ENCODE measurements around the gene TAF11L5. TPM values are rescaled to one million over a fixed set of nuclear protein-coding genes. Genes with fewer than 3 reads are reported as not detected.
"Not testable (repeated sequence)": the region's sequence is repeated elsewhere in the genome, so short reads cannot be mapped to it uniquely, and the experiment has no call there.

TAF11L5 gene
- total RNA-seq, result not detected
- not detected for polyA plus RNA-seq

- DNase-seq (ENCODE audit: extremely low spot score); H3K27ac ChIP-seq (ENCODE audit: low read depth); H3K4me3 ChIP-seq (ENCODE audit: low read depth, low read length); H3K4me1 ChIP-seq (ENCODE audit: insufficient read depth); H3K36me3 ChIP-seq (ENCODE audit: insufficient read depth): not testable (repeated sequence)
- WGBS, result no CpG with 5 or more reads among the region's 15 CpGs
These were observed at the start of gene TAF11L5 for GRCh38 chr5:17524935-17525334. Gene TAF11L5 (plus strand): TSS chr5:17525235.

GRCh38 chr5:17477043-17477442 lies 48.0 kb upstream of the TAF11L5 start:
- 81% methylated on average over 3 of the region's 3 CpGs for WGBS
- Histone ChIP-seq H3K36me3 (ENCODE audit: insufficient read depth) (no peaks in the 10 kb centered on the region), H3K4me3 (ENCODE audit: low read depth, low read length) (no peak overlapping the region), H3K27ac (ENCODE audit: low read depth) (no peak overlapping the region), H3K4me1 (ENCODE audit: insufficient read depth) (no peaks in the 10 kb centered on the region)
- DNase-seq (ENCODE audit: extremely low spot score), result no peak

- DNase-seq (ENCODE audit: extremely low spot score), result no peak
- Histone ChIP-seq H3K36me3 (ENCODE audit: insufficient read depth) (no peaks in the 10 kb centered on the region), H3K27ac (ENCODE audit: low read depth) (no peak overlapping the region), H3K4me1 (ENCODE audit: insufficient read depth) (no peaks in the 10 kb centered on the region), H3K4me3 (ENCODE audit: low read depth, low read length) (no peak overlapping the region)
- WGBS, result 79% methylated on average over 7 of the region's 7 CpGs
These were observed 47.3 kb upstream of the TAF11L5 start for GRCh38 chr5:17477573-17478265.

GRCh38 chr5:17481378-17481777 lies 43.7 kb upstream of the TAF11L5 start:
- no peaks in the 10 kb centered on the region for H3K4me1 ChIP-seq (ENCODE audit: insufficient read depth)
- 82% methylated on average over 4 of the region's 4 CpGs for WGBS
- H3K27ac ChIP-seq (ENCODE audit: low read depth), result no peak overlapping the region
- no peaks in the 10 kb centered on the region for H3K36me3 ChIP-seq (ENCODE audit: insufficient read depth)
- no peak for DNase-seq (ENCODE audit: extremely low spot score)
- no peak overlapping the region for H3K4me3 ChIP-seq (ENCODE audit: low read depth, low read length)

- H3K27ac ChIP-seq (ENCODE audit: low read depth), result no peak overlapping the region
- WGBS, result 69% methylated on average over 2 of the region's 2 CpGs
- DNase-seq (ENCODE audit: extremely low spot score), result no peak
- H3K4me3 ChIP-seq (ENCODE audit: low read depth, low read length), result no peak overlapping the region
- no peaks in the 10 kb centered on the region for H3K36me3 ChIP-seq (ENCODE audit: insufficient read depth)
- no peaks in the 10 kb centered on the region for H3K4me1 ChIP-seq (ENCODE audit: insufficient read depth)
These were observed 42.2 kb upstream of the TAF11L5 start for GRCh38 chr5:17482790-17483189.

- not testable (repeated sequence) for H3K4me1 ChIP-seq (ENCODE audit: insufficient read depth); DNase-seq (ENCODE audit: extremely low spot score); H3K4me3 ChIP-seq (ENCODE audit: low read depth, low read length); H3K36me3 ChIP-seq (ENCODE audit: insufficient read depth); H3K27ac ChIP-seq (ENCODE audit: low read depth)
- 94% methylated on average over 10 of the region's 10 CpGs for WGBS
These were observed 38.4 kb upstream of the TAF11L5 start for GRCh38 chr5:17486464-17487173.

- no peaks in the 10 kb centered on the region for H3K4me1 ChIP-seq (ENCODE audit: insufficient read depth)
- H3K4me3 ChIP-seq (ENCODE audit: low read depth, low read length), result no peak overlapping the region
- DNase-seq (ENCODE audit: extremely low spot score), result no peak
- no peak overlapping the region for H3K27ac ChIP-seq (ENCODE audit: low read depth)
- WGBS, result 95% methylated on average over 1 of the region's 1 CpG
- no peaks in the 10 kb centered on the region for H3K36me3 ChIP-seq (ENCODE audit: insufficient read depth)
These were observed 37.9 kb upstream of the TAF11L5 start for GRCh38 chr5:17487174-17487512.

GRCh38 chr5:17491257-17491656 lies 33.8 kb upstream of the TAF11L5 start:
- not testable (repeated sequence) for H3K4me3 ChIP-seq (ENCODE audit: low read depth, low read length); H3K27ac ChIP-seq (ENCODE audit: low read depth); H3K4me1 ChIP-seq (ENCODE audit: insufficient read depth); H3K36me3 ChIP-seq (ENCODE audit: insufficient read depth); DNase-seq (ENCODE audit: extremely low spot score)
- 97% methylated on average over 23 of the region's 23 CpGs for WGBS

GRCh38 chr5:17492770-17493169 lies 32.3 kb upstream of the TAF11L5 start:
- DNase-seq (ENCODE audit: extremely low spot score), result no peak
- 93% methylated on average over 3 of the region's 3 CpGs for WGBS
- H3K4me3 ChIP-seq (ENCODE audit: low read depth, low read length), result no peak overlapping the region

GRCh38 chr5:17497446-17497845 lies 27.6 kb upstream of the TAF11L5 start:
- Histone ChIP-seq H3K4me3 (ENCODE audit: low read depth, low read length) (no peak overlapping the region), H3K4me1 (ENCODE audit: insufficient read depth) (no peaks in the 10 kb centered on the region), H3K27ac (ENCODE audit: low read depth) (no peak overlapping the region), H3K36me3 (ENCODE audit: insufficient read depth) (no peaks in the 10 kb centered on the region)
- DNase-seq (ENCODE audit: extremely low spot score), result no peak
- WGBS, result 79% methylated on average over 4 of the region's 4 CpGs

More at GRCh38 chr5:17492770-17493169, 32.3 kb upstream of the TAF11L5 start:
- H3K4me1 ChIP-seq (ENCODE audit: insufficient read depth), result no peaks in the 10 kb centered on the region
- H3K27ac ChIP-seq (ENCODE audit: low read depth), result no peak overlapping the region
- no peaks in the 10 kb centered on the region for H3K36me3 ChIP-seq (ENCODE audit: insufficient read depth)

GRCh38 chr5:17497931-17498330 lies 27.1 kb upstream of the TAF11L5 start, which contains the start of gene TAF11L2:
Gene TAF11L2 (plus strand): TSS chr5:17498231.
- not testable (repeated sequence) for H3K36me3 ChIP-seq (ENCODE audit: insufficient read depth); H3K4me1 ChIP-seq (ENCODE audit: insufficient read depth); DNase-seq (ENCODE audit: extremely low spot score); H3K27ac ChIP-seq (ENCODE audit: low read depth); H3K4me3 ChIP-seq (ENCODE audit: low read depth, low read length)
- 93% methylated on average over 8 of the region's 8 CpGs for WGBS

- no peak for DNase-seq (ENCODE audit: extremely low spot score)
- WGBS, result 94% methylated on average over 17 of the region's 17 CpGs
- Histone ChIP-seq H3K4me3 (ENCODE audit: low read depth, low read length) (no peak overlapping the region), H3K27ac (ENCODE audit: low read depth) (no peak overlapping the region), H3K36me3 (ENCODE audit: insufficient read depth) (no peaks in the 10 kb centered on the region), H3K4me1 (ENCODE audit: insufficient read depth) (no peaks in the 10 kb centered on the region)
These were observed 13.2 kb upstream of the TAF11L5 start for GRCh38 chr5:17511775-17512325.

GRCh38 chr5:17517526-17517925 lies 7.5 kb upstream of the TAF11L5 start:
- not testable (repeated sequence) for H3K4me3 ChIP-seq (ENCODE audit: low read depth, low read length); H3K27ac ChIP-seq (ENCODE audit: low read depth); H3K36me3 ChIP-seq (ENCODE audit: insufficient read depth); DNase-seq (ENCODE audit: extremely low spot score); H3K4me1 ChIP-seq (ENCODE audit: insufficient read depth)
- 84% methylated on average over 8 of the region's 12 CpGs for WGBS

- not testable (repeated sequence) for H3K4me1 ChIP-seq (ENCODE audit: insufficient read depth); H3K36me3 ChIP-seq (ENCODE audit: insufficient read depth); H3K4me3 ChIP-seq (ENCODE audit: low read depth, low read length); H3K27ac ChIP-seq (ENCODE audit: low read depth); DNase-seq (ENCODE audit: extremely low spot score)
- no CpG with 5 or more reads among the region's 15 CpGs for WGBS
These were observed 7.0 kb upstream of the TAF11L5 start, which contains the start of gene TAF11L3 for GRCh38 chr5:17518067-17518466. Gene TAF11L3 (plus strand): TSS chr5:17518367.

Data from urinary bladder (tissue), 4 donors.